ENCODE results near the gene EXOSC5. TPM values are rescaled to one million over a fixed set of nuclear protein-coding genes. Genes with fewer than 3 reads are reported as not detected.

Gene EXOSC5
- polyA plus RNA-seq, 1 donor from 2014 or later: 42.0 TPM

GRCh38 chr19:41416194-41416674, 19.1 kb upstream of the EXOSC5 start:
- H3K79me2 ChIP-seq (replicated peaks; ENCODE audit: insufficient read depth, low read length): no peaks in the 10 kb centered on the region
- no peaks in the 10 kb centered on the region for H3K9me3 ChIP-seq (ENCODE audit: low read length)
- TF ChIP-seq EP300 (conservative IDR thresholded peaks at IDR 0.05; ENCODE audit: poor library complexity, severe bottlenecking): no peak
- TF ChIP-seq POLR2AphosphoS5 (IDR thresholded peaks at IDR 0.05): no peak
- no peak for TF ChIP-seq MXI1 (conservative IDR thresholded peaks at IDR 0.05; ENCODE audit: poor library complexity, severe bottlenecking)
- no peak for TF ChIP-seq RAD21 (conservative IDR thresholded peaks at IDR 0.05)
- no peak for TF ChIP-seq TAF1 (IDR thresholded peaks at IDR 0.05; ENCODE audit: low read depth)
- TF ChIP-seq REST (IDR thresholded peaks at IDR 0.05; ENCODE audit: borderline replicate concordance): no peak
- TF ChIP-seq CTCF (IDR thresholded peaks at IDR 0.05; ENCODE audit: poor library complexity, severe bottlenecking): no peak
- TF ChIP-seq SMC3 (conservative IDR thresholded peaks at IDR 0.05; ENCODE audit: poor library complexity): no peak
- TF ChIP-seq EZH2 (IDR thresholded peaks at IDR 0.05; ENCODE audit: borderline replicate concordance, insufficient read depth, low read length, poor library complexity, severe bottlenecking): no peak
- no peaks in the 10 kb centered on the region for H3K27me3 ChIP-seq (ENCODE audit: insufficient read depth, low read depth, low read length)
- H3K4me3 ChIP-seq (ENCODE audit: low read length): no peak overlapping the region
- no peaks in the 10 kb centered on the region for H3F3A ChIP-seq (ENCODE audit: insufficient read depth, low read length, poor library complexity, severe bottlenecking)
- no peaks in the 10 kb centered on the region for H3K9me2 ChIP-seq (ENCODE audit: insufficient read depth, low read length)
- no peak overlapping the region for H3K4me2 ChIP-seq (ENCODE audit: low read length)
- no peak overlapping the region for H2AFZ ChIP-seq (ENCODE audit: low read depth, low read length)
- no peak overlapping the region for H3K9ac ChIP-seq (ENCODE audit: low read length)
- no peaks in the 10 kb centered on the region for H4K20me1 ChIP-seq (ENCODE audit: insufficient read depth)
- H3K27ac ChIP-seq (ENCODE audit: low read length): no peak overlapping the region
- peaks cover 3% of the 10 kb centered on the region for H3K36me3 ChIP-seq (ENCODE audit: insufficient read depth, low read length)

- Histone ChIP-seq H3K9me2 (ENCODE audit: insufficient read depth, low read length) (no peaks in the 10 kb centered on the region), H3K79me2 (replicated peaks; ENCODE audit: insufficient read depth, low read length) (no peaks in the 10 kb centered on the region), H3K4me2 (ENCODE audit: low read length) (no peak overlapping the region), H3K4me3 (ENCODE audit: low read length) (no peak overlapping the region), H3K9ac (ENCODE audit: low read length) (no peak overlapping the region), H2AFZ (ENCODE audit: low read depth, low read length) (no peak overlapping the region), H4K20me1 (ENCODE audit: insufficient read depth) (no peaks in the 10 kb centered on the region), H3K27me3 (ENCODE audit: insufficient read depth, low read depth, low read length) (no peaks in the 10 kb centered on the region), H3K9me3 (ENCODE audit: low read length) (no peaks in the 10 kb centered on the region), H3F3A (ENCODE audit: insufficient read depth, low read length, poor library complexity, severe bottlenecking) (no peaks in the 10 kb centered on the region), H3K27ac (ENCODE audit: low read length) (no peak overlapping the region), H3K36me3 (ENCODE audit: insufficient read depth, low read length) (peaks cover 3% of the 10 kb centered on the region)
- TF ChIP-seq CTCF (IDR thresholded peaks at IDR 0.05; ENCODE audit: poor library complexity, severe bottlenecking) (no peak), SMC3 (conservative IDR thresholded peaks at IDR 0.05; ENCODE audit: poor library complexity) (no peak), REST (IDR thresholded peaks at IDR 0.05; ENCODE audit: borderline replicate concordance) (no peak), EP300 (conservative IDR thresholded peaks at IDR 0.05; ENCODE audit: poor library complexity, severe bottlenecking) (no peak), TAF1 (IDR thresholded peaks at IDR 0.05; ENCODE audit: low read depth) (no peak), RAD21 (conservative IDR thresholded peaks at IDR 0.05) (no peak)
Measured at GRCh38 chr19:41415154-41415571, 18.0 kb upstream of the EXOSC5 start.
